ENCODE data around the gene FSTL5.
A peak's percentile ranks its signal among the peaks of the same experiment; 100 is the strongest.

Gene FSTL5

GRCh38 chr4:162102713-162103112 is 61.1 kb downstream of the FSTL5 start:
- FAIRE-seq, result no peak

- no peak for FAIRE-seq
These were observed 62.5 kb downstream of the FSTL5 start for GRCh38 chr4:162101337-162101736.

- no peak for FAIRE-seq
These were observed 88.1 kb downstream of the FSTL5 start for GRCh38 chr4:162075726-162076125.

DNA sequence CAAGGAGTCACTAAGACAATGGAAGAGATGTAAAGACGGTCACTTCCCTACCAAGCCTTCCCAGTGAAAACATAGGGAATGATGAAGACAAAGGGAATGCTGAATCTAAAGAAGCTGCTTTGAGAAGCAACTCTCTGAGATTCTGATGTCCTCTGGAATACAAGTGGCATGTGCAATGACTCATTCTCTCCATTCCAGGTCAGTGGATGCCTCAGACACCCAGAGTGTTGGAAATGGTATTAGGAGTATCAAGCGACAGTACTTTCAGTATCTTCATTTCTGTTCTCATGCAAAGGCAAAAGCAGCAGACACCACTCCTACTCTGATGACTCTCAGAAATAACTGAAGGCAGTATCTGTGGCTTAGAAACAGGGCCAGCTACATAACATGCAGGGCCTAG is 102.6 kb downstream of the FSTL5 start:
- no peak for FAIRE-seq

DNA sequence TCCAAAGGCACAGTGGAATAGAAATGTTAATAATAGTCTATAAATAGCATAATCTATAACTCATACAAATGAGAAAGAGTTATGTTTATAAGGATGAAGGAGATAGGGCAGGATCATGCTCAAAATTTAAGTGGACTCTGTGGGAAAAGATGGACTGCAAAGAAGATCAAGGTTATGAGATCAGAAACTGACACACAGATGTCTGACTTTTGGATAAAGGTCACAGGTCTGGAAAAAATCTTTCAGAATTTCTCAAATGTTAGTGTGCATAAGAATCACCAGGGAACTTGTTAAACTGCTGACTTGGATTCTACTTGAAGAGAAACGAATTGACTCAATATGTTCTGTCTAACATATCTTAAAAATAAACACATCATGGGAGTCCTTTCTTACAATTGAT is 104.1 kb downstream of the FSTL5 start:
- FAIRE-seq, result no peak

- no peak for FAIRE-seq
These were observed 106.8 kb downstream of the FSTL5 start for GRCh38 chr4:162056990-162057389.

- FAIRE-seq, result no peak
These were observed 117.7 kb downstream of the FSTL5 start for GRCh38 chr4:162046135-162046534.

GRCh38 chr4:162038112-162038511 is 125.7 kb downstream of the FSTL5 start:
- peak; percentile 65 for FAIRE-seq

DNA sequence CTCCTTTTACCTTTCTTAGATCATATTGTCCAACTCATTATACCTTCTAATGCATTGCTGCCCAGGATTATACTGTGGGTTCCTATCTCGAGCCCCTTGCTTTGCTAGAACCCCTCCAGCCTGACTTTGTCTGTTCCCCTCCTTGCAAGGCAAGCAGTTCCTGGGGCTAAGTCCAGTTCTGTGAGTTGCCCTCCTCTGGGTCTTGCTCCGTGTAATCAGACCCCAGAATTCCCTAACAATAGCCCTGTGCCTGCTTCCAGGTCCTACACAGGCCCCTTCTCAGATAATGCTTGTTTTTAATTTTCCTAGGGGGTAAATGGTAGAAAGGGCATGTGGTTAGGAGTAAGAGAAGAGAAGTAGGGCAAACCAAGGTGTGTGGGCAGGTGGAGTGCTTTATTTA is 145.9 kb downstream of the FSTL5 start:
- no peak for FAIRE-seq

DNA sequence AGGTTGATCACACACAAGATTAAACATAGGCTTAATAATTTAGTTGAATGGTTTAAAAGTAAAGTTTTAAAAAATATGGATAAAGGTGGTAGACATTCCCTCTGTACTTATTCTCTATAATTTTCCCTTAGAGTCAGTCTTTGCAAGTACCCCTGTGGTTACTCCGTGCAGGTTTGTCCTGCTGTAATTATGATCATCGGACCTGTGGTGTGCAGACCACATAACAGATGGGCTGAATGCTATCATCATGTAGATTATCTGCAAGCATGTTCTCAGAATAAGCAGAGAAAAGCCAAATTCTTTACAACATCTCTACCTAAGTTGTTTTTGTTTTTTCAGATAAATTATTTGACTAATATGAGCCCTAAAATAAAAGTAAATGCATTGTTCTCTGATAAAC is 146.8 kb downstream of the FSTL5 start:
- FAIRE-seq, result no peak

DNA sequence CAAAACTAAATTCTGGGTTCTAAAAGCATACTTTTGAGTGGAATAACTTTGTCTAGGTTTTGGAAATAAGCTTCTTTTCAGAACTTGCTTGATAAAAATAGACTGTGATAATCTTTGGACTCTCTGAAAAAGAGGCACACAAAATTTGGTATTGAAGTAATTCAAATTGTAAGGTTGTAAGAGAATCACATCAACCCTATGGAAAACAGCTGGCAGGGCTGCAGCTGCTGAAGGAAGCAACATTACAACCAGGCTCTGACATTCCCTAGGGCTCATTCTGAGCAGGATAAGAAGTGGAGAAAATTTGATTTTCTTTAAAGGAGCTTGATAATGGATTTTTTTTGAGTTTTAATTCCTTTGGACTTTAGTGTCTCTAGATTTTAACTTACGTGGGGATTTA is 147.6 kb downstream of the FSTL5 start:
- no peak for FAIRE-seq

- no peak for FAIRE-seq
These were observed 148.7 kb downstream of the FSTL5 start for GRCh38 chr4:162015090-162015489.

GRCh38 chr4:162011089-162011488 is 152.7 kb downstream of the FSTL5 start:
- no peak for FAIRE-seq

DNA sequence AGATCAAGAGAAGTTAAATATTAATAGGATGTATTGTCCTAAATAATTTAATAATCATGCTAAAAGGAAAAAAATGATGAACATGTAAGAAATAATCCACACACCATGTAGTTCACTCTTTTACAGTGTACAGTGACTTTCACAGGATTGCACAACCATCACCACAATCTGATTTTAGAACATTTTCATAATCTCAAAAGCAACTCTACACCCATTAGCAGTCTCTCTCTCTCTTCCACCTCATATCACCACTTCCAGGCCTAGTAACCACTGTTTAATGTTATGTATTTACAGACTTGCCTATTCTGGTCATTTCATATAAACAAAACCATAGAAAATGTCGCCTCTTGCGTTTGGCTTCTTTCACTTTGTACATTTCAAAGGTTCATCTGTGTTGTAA is 153.4 kb downstream of the FSTL5 start:
- no peak for FAIRE-seq

DNA sequence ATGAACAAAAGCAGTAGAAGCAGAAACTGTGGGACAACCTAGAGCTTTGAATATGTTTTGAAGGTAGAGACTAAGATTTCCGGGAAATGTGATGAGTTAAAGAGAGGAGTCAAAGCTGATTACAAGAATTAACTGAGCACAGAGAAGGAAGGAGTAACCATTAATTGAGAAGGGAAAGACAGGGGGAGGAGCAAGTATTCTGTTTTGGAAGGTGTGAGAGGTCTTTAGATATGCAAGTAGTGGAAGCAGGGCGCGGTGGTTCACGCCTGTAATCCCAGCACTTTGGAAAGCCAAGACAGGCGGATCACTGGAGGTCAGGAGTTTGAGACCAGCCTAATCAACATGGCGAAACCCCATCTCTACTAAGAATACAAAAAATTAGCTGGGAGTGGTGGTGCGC is 171.5 kb downstream of the FSTL5 start:
- no peak for FAIRE-seq

GRCh38 chr4:161991811-161992210 is 172.0 kb downstream of the FSTL5 start:
- FAIRE-seq, result no peak

- FAIRE-seq, result no peak
These were observed 173.1 kb downstream of the FSTL5 start for GRCh38 chr4:161990721-161991120.

DNA sequence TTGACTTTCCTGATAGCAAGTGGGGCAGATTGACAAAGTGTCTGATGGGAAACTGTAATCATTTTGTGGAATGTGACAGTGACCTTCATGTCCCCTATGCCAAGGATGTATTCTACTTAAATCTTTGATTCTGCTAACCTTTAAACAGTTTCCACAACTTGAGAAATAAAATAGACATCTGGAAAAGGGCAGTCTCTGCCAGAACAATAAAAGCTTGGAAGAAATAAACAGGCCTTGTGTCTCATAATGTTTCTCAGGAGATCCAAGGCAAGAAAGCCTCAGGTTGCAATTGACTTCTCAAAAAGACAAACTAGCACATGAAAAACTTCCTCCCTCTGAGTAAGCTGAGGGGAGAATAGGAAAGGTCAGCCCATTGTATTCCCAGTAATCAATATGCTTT is 174.9 kb downstream of the FSTL5 start:
- no peak for FAIRE-seq

DNA sequence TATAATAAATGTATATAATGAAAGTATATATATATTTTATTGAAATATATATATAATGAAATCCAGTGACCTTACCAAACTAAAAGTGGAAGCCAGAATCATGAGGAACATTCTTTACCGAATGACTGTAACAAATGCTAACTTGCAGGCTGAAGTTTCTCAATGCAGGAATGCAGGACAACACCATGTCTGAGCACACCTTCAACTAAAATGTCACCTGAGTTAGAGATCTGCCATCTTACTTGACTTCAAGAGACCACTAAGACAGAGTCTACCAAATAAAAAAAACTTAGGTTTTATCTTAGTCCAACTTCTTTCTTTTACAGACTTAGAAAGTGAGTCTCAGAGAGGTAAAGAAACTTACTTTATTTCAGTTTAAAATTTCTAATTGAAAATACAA is 176.2 kb downstream of the FSTL5 start:
- no peak for FAIRE-seq

GRCh38 chr4:161952382-161952781 is 211.4 kb downstream of the FSTL5 start:
- no peak for FAIRE-seq

- FAIRE-seq, result no peak
These were observed 213.7 kb downstream of the FSTL5 start for GRCh38 chr4:161949946-161950725.

DNA sequence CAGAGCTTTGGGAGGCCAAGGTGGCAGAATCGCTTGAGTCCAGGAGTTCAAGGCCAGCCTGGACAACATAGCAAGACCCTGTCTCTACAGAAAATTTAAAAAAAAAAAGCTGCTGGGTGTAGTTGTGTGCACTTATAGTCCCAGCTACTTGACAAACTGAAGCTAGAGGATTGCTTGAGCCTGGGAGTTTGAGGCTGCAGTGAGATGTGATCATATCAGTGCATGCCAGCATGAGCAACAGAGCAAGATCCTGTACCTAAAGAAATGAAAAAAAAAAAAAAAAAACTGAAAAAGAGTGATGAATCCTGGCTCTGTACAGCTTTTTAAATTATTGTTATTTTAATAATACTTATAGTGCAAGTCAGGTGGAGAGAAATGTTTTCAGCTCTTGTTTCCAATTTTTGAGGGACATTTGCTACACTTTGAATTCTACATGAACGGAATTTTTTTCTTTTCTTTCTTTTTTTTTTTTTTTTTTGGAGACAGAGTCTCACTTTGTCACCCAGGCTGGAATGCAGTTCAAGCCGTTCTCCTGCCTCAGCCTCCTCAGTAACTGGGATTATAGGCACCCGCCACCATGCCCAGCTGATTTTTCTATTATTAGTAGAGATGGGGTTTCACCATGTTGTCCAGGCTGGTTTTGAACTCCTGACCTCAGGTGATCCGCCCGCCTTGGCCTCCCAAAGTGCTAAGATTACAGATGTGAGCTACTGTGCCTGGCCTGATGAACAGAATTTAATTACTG is 215.6 kb downstream of the FSTL5 start:
- no peak for FAIRE-seq

- no peak for FAIRE-seq
These were observed 226.2 kb downstream of the FSTL5 start for GRCh38 chr4:161937596-161937995.

Measured in islet of Langerhans (tissue), 1 donor.